WERI-Rb-1 (cell line): Measurements from ENCODE around the gene HSDL1.
"Not testable (repeated sequence)": the region's sequence is repeated elsewhere in the genome, so short reads cannot be mapped to it uniquely, and the experiment has no call there.

ENCODE experiments used
- DNase-seq: peaks from one replicate; pipeline ENCODE4 v3.0.0-alpha.2; 2020
- H3K27ac ChIP-seq: fragments of 250-450 bp; sonication (Bioruptor Pico); 2 replicates; pipeline ENCODE4 v1.5.1; 2020; ENCODE audit warnings: mild to moderate bottlenecking, moderate library complexity
- H3K27me3 ChIP-seq: fragments of 250-450 bp; sonication (Bioruptor Pico); 2 replicates; pipeline ENCODE4 v1.5.1; 2021; ENCODE audit warnings: mild to moderate bottlenecking, low read depth, moderate library complexity; ENCODE audit not compliant: insufficient read depth, severe bottlenecking
- H3K36me3 ChIP-seq: fragments of 250-450 bp; sonication (Bioruptor Pico); 2 replicates; pipeline ENCODE4 v1.5.1; 2020; ENCODE audit warnings: mild to moderate bottlenecking, moderate library complexity
- H3K4me3 ChIP-seq: 2 replicates; pipeline ENCODE4 v1.5.1; 2011; ENCODE audit warnings: low read depth, mild to moderate bottlenecking, control low read depth, low read length
- H3K9me3 ChIP-seq: fragments of 250-450 bp; sonication (Bioruptor Pico); 2 replicates; pipeline ENCODE4 v1.5.1; 2021; ENCODE audit warnings: mild to moderate bottlenecking, moderate library complexity; ENCODE audit not compliant: severe bottlenecking
- TF ChIP-seq, protein P1 (sequence below): IDR thresholded peaks from 2 replicates; pipeline ENCODE4 v1.5.1; 2011; ENCODE audit warnings: low read depth, mild to moderate bottlenecking, control low read depth, inconsistent platforms, low read length

The HSDL1 gene

DNA sequence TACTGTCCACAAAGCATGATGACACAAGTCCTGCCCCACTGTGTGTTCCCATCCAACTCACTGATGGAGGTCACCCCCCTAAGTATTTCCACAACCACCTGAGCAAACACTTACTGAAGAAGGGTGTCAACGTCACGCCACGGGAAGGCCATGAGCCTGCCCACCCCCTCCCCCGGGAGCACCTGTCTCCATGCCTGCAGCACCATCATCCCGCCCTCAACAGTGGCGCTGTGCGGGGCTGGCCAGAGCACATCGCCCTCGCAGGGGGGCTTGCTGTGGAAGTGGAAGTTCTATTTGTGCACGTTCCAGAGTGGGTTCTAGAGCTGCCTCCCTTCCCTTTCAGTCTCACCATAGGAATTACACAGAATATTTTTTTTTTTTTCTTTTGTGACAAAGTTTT is 24.0 kb downstream of the HSDL1 start:
- DNase-seq, result no peak
- Histone ChIP-seq H3K4me3 (no peak overlapping the region), H3K27ac (no peak overlapping the region), H3K36me3 (no peaks in the 10 kb centered on the region), H3K9me3 (no peaks in the 10 kb centered on the region), H3K27me3 (no peaks in the 10 kb centered on the region)
- TF ChIP-seq, protein P1, sequence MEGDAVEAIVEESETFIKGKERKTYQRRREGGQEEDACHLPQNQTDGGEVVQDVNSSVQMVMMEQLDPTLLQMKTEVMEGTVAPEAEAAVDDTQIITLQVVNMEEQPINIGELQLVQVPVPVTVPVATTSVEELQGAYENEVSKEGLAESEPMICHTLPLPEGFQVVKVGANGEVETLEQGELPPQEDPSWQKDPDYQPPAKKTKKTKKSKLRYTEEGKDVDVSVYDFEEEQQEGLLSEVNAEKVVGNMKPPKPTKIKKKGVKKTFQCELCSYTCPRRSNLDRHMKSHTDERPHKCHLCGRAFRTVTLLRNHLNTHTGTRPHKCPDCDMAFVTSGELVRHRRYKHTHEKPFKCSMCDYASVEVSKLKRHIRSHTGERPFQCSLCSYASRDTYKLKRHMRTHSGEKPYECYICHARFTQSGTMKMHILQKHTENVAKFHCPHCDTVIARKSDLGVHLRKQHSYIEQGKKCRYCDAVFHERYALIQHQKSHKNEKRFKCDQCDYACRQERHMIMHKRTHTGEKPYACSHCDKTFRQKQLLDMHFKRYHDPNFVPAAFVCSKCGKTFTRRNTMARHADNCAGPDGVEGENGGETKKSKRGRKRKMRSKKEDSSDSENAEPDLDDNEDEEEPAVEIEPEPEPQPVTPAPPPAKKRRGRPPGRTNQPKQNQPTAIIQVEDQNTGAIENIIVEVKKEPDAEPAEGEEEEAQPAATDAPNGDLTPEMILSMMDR, result no peak

GRCh38 chr16:84120023-84120422 is 25.0 kb downstream of the HSDL1 start:
- H3K9me3 ChIP-seq, result no peaks in the 10 kb centered on the region
- DNase-seq, result no peak
- TF ChIP-seq, protein P1, result no peak

GRCh38 chr16:84119368-84119767 is 25.6 kb downstream of the HSDL1 start:
- Histone ChIP-seq H3K4me3 (no peak overlapping the region), H3K27ac (no peak overlapping the region), H3K27me3 (no peaks in the 10 kb centered on the region), H3K36me3 (no peaks in the 10 kb centered on the region), H3K9me3 (no peaks in the 10 kb centered on the region)
- TF ChIP-seq, protein P1, result no peak
- no peak for DNase-seq

More at GRCh38 chr16:84120023-84120422, 25.0 kb downstream of the HSDL1 start:
- Histone ChIP-seq H3K36me3 (no peaks in the 10 kb centered on the region), H3K27ac (no peak overlapping the region), H3K4me3 (no peak overlapping the region), H3K27me3 (no peaks in the 10 kb centered on the region)

GRCh38 chr16:84118315-84118714 is 26.7 kb downstream of the HSDL1 start:
- H3K36me3 ChIP-seq, H3K9me3 ChIP-seq, H3K27me3 ChIP-seq, DNase-seq, H3K27ac ChIP-seq, H3K4me3 ChIP-seq: not testable (repeated sequence)

DNA sequence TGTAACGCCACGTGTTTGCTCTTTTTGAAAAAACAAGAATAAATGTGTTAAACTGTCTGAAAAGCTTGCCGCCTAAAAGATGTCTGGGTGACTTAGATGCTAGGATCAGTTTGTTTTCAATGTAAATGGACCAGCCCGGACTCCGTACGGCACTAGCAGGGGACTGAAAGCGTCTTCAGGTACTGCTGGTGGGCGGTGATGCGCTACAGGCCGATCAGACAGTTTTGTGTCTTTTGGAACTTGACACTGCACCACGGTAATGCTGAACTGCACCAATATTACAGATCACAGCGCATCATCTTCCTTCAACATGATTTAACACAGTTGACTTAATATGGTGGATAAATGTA is 27.5 kb downstream of the HSDL1 start:
- Histone ChIP-seq H3K27ac (peak overlapping the region; percentile 83), H3K36me3 (no peaks in the 10 kb centered on the region), H3K9me3 (no peaks in the 10 kb centered on the region), H3K4me3 (peak overlapping the region; percentile 80), H3K27me3 (no peaks in the 10 kb centered on the region)
- TF ChIP-seq, protein P1, result no peak
- DNase-seq, result no peak

GRCh38 chr16:84116720-84117493 is 28.1 kb downstream of the HSDL1 start, which contains the start of gene MBTPS1:
TSS of gene MBTPS1 (minus strand) at chr16:84116942. CDS start at chr16:84101783, 15,159 bp downstream.
- H3K9me3 ChIP-seq, result no peaks in the 10 kb centered on the region
- TF ChIP-seq, protein P1, result no peak
- H3K4me3 ChIP-seq, result peak within 1 kb of the TSS; percentile 80
- peak within 1 kb of the TSS; percentile 83 for H3K27ac ChIP-seq
- no peaks in the 10 kb centered on the region for H3K36me3 ChIP-seq
- peak; percentile 93 for DNase-seq
- no peaks in the 10 kb centered on the region for H3K27me3 ChIP-seq
